Bronchial epithelial cell (primary cell): ENCODE measurements around the gene ANGPTL1. TPM values are rescaled to one million over a fixed set of nuclear protein-coding genes. Genes with fewer than 3 reads are reported as not detected.
A peak's percentile ranks its signal among the peaks of the same experiment; 100 is the strongest.

Experiments
- DNase-seq: peaks from one replicate; pipeline ENCODE4 v3.0.0-alpha.2; 2010; ENCODE audit warnings: low read depth
- FAIRE-seq: peaks from 2 replicates; lab custom pipeline; 2011; peaks lifted over from hg19 to GRCh38; lab: Jason Lieb, UNC
- H3K27me3 ChIP-seq: 2 replicates; pipeline ENCODE4 v1.5.1; 2011; ENCODE audit warnings: low read length; ENCODE audit not compliant: control insufficient read depth, insufficient read depth
- H3K36me3 ChIP-seq: 2 replicates; pipeline ENCODE4 v1.5.1; 2011; ENCODE audit warnings: low read length; ENCODE audit not compliant: control insufficient read depth, insufficient read depth
- H3K4me3 ChIP-seq: 2 replicates; pipeline ENCODE4 v1.5.1; 2011; ENCODE audit warnings: mild to moderate bottlenecking, low read depth, low read length, control low read depth
- total RNA-seq: library from RNA; depleted of rRNA; stranded (reverse); fragments of >200 nt; gene quantifications from 2 replicates; pipeline ENCODE4 v1.2.1, GENCODE V29; 2014
- TF ChIP-seq, protein P1 (sequence below): IDR thresholded peaks from 2 replicates; pipeline ENCODE4 v1.5.1; 2011; ENCODE audit warnings: mild to moderate bottlenecking, moderate library complexity, low read length, control low read depth, inconsistent platforms; ENCODE audit not compliant: insufficient read depth, severe bottlenecking

Gene ANGPTL1
- total RNA-seq, 1 donor from 2014 or later, result not detected

- Histone ChIP-seq H3K27me3 (no peaks in the 10 kb centered on the region), H3K4me3 (no peak overlapping the region), H3K36me3 (no peaks in the 10 kb centered on the region)
- no peak for FAIRE-seq
- TF ChIP-seq, protein P1, sequence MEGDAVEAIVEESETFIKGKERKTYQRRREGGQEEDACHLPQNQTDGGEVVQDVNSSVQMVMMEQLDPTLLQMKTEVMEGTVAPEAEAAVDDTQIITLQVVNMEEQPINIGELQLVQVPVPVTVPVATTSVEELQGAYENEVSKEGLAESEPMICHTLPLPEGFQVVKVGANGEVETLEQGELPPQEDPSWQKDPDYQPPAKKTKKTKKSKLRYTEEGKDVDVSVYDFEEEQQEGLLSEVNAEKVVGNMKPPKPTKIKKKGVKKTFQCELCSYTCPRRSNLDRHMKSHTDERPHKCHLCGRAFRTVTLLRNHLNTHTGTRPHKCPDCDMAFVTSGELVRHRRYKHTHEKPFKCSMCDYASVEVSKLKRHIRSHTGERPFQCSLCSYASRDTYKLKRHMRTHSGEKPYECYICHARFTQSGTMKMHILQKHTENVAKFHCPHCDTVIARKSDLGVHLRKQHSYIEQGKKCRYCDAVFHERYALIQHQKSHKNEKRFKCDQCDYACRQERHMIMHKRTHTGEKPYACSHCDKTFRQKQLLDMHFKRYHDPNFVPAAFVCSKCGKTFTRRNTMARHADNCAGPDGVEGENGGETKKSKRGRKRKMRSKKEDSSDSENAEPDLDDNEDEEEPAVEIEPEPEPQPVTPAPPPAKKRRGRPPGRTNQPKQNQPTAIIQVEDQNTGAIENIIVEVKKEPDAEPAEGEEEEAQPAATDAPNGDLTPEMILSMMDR, result no peak
- no peak for DNase-seq
Measured at GRCh38 chr1:178895928-178896327, 25.1 kb upstream of the ANGPTL1 start.

DNA sequence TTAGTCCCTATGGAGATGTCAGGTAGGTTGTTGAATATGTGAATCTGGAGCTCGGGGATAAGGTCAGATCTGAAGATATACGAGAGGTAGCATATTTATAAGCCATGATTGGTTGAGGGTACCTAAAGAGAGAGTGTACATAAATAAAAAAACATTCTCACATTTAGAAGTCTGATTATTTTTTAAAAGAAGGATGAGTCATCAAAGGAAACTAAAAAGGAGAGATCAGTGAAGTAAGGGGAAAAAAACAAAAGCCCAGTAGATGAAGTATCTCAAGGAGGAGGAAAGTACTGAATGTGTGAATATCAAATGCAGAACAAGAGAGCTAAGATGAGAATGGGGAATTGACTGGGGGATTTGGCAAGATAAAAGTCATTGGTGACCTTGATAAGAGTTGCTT lies 15.7 kb upstream of the ANGPTL1 start:
- H3K27me3 ChIP-seq, result no peaks in the 10 kb centered on the region
- DNase-seq (no peak), FAIRE-seq (no peak)
- TF ChIP-seq, protein P1, result no peak
- H3K36me3 ChIP-seq, result no peaks in the 10 kb centered on the region
- no peak overlapping the region for H3K4me3 ChIP-seq

- TF ChIP-seq, protein P1, result no peak
- H3K36me3 ChIP-seq, result no peaks in the 10 kb centered on the region
- DNase-seq (no peak), FAIRE-seq (no peak)
- H3K4me3 ChIP-seq, result no peak overlapping the region
- no peaks in the 10 kb centered on the region for H3K27me3 ChIP-seq
Measured at GRCh38 chr1:178885869-178886268, 15.0 kb upstream of the ANGPTL1 start.

DNA sequence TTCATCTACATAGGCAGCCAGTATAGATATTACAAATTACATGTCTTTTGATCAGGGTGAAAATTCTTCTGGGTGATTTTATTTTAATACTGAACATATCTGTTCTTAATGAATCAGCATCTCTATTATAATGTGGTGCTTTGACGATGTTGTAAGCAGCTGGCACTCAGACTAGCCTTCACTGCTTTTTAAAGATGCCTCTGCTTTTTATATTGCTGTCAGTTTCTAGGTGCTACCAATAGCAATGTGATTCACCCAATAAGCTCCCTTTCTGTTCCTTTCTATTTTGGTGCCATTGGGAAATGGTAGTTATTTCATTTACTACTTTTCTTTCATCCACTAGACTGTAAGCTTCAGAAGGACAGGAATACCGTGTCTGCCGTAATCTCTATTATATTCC lies 11.1 kb upstream of the ANGPTL1 start:
- no peaks in the 10 kb centered on the region for H3K36me3 ChIP-seq
- DNase-seq (no peak), FAIRE-seq (no peak)
- H3K4me3 ChIP-seq, result no peak overlapping the region
- TF ChIP-seq, protein P1, result no peak
- no peaks in the 10 kb centered on the region for H3K27me3 ChIP-seq

DNA sequence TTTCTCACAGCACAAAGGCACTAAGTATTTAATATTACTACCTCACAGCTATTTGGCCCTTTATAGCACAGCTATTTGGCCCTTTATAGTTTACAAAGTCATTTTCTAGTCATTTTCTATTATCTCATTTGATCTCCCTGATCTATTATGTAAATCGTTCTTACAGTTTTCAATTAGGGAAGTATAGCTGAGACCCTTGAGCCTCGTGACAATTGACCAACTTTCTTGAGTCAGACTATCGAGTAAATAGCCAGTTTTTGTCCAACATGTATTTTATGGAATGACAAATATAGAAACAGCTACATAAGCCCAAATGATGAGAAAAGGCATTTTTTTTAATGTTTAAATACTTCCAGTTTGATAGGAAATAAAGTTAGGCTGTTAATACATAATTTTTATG lies 7.0 kb upstream of the ANGPTL1 start:
- DNase-seq (no peak), FAIRE-seq (no peak)
- Histone ChIP-seq H3K4me3 (no peak overlapping the region), H3K36me3 (no peaks in the 10 kb centered on the region), H3K27me3 (no peaks in the 10 kb centered on the region)
- TF ChIP-seq, protein P1, result no peak

DNA sequence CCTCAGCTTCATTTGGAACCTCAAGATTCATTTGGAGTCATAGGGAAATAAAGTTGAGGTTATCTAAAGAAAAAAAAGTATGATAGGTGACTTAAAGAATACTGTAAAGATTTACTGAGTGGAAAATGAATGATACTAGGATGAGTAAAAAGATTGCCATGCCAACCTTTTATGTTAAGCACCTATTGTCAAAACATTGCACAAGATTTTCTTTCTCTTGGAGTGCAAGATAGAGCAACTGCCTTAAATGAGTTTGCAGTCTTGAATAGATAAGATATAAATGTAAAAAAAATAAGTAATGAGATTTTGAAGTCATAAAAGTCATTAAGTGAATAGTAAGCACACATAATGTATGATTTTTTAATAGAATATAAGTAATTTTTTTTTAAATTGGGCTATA lies 5.1 kb upstream of the ANGPTL1 start:
- FAIRE-seq, result no peak
- Histone ChIP-seq H3K27me3 (no peaks in the 10 kb centered on the region), H3K36me3 (no peaks in the 10 kb centered on the region), H3K4me3 (no peak overlapping the region)
- TF ChIP-seq, protein P1, result no peak
- peak; percentile 5 for DNase-seq
